ENCODE measurements around the gene ATN1.

GRCh38 chr12:6950811-6951540 lies 23.2 kb downstream of the ATN1 start, which contains the start of gene PTPN6:
- TF ChIP-seq ZNF23 (tag by site-specific recombination; IDR thresholded peaks at IDR 0.05; ENCODE audit: borderline replicate concordance) (no peak), ZSCAN30 (tag by site-specific recombination; IDR thresholded peaks at IDR 0.05) (no peak), ZNF423 (tag by site-specific recombination; IDR thresholded peaks at IDR 0.05) (no peak), ZNF449 (tag by site-specific recombination; IDR thresholded peaks at IDR 0.05) (no peak)
- TF ChIP-seq, protein P1, sequence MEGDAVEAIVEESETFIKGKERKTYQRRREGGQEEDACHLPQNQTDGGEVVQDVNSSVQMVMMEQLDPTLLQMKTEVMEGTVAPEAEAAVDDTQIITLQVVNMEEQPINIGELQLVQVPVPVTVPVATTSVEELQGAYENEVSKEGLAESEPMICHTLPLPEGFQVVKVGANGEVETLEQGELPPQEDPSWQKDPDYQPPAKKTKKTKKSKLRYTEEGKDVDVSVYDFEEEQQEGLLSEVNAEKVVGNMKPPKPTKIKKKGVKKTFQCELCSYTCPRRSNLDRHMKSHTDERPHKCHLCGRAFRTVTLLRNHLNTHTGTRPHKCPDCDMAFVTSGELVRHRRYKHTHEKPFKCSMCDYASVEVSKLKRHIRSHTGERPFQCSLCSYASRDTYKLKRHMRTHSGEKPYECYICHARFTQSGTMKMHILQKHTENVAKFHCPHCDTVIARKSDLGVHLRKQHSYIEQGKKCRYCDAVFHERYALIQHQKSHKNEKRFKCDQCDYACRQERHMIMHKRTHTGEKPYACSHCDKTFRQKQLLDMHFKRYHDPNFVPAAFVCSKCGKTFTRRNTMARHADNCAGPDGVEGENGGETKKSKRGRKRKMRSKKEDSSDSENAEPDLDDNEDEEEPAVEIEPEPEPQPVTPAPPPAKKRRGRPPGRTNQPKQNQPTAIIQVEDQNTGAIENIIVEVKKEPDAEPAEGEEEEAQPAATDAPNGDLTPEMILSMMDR (tag by site-specific recombination; IDR thresholded peaks at IDR 0.05) = no peak
